SJSA1 (cell line): ENCODE data around the gene HOXA6. TPM values are rescaled to one million over a fixed set of nuclear protein-coding genes. Genes with fewer than 3 reads are reported as not detected.

Experiments used
- DNase-seq, 2 experiments: peaks; one replicate each; pipeline ENCODE4 v3.0.0-alpha.2; 2015 to 2020; ENCODE audit warnings: low spot score in 2 of 2, low read depth in 1 of 2
- H3K27ac ChIP-seq: fragments of 250-450 bp; sonication (Bioruptor Pico); 2 replicates; pipeline ENCODE4 v1.5.1; 2020; ENCODE audit warnings: mild to moderate bottlenecking, moderate library complexity
- H3K27me3 ChIP-seq: fragments of 250-450 bp; sonication (Bioruptor Pico); replicated peaks from 2 replicates; pipeline ENCODE4 v1.5.1; 2020; ENCODE audit warnings: mild to moderate bottlenecking, moderate library complexity
- H3K36me3 ChIP-seq: fragments of 250-450 bp; sonication (Bioruptor Pico); 2 replicates; pipeline ENCODE4 v1.5.1; 2020; ENCODE audit warnings: mild to moderate bottlenecking
- H3K4me1 ChIP-seq: fragments of 250-450 bp; sonication (Bioruptor Pico); replicated peaks from 2 replicates; pipeline ENCODE4 v1.6.1; 2021; ENCODE audit warnings: mild to moderate bottlenecking
- H3K4me3 ChIP-seq: fragments of 250-450 bp; sonication (Bioruptor Pico); 2 replicates; pipeline ENCODE4 v1.5.1; 2020; ENCODE audit warnings: mild to moderate bottlenecking
- H3K9me3 ChIP-seq: fragments of 250-450 bp; sonication (Bioruptor Pico); replicated peaks from 2 replicates; pipeline ENCODE4 v1.5.1; 2020; ENCODE audit warnings: mild to moderate bottlenecking
- total RNA-seq: library from RNA; depleted of rRNA; stranded (reverse); fragments of >200 nt; shearing (Covaris generic); gene quantifications from 2 replicates; pipeline ENCODE4 v1.2.3, GENCODE V29; 2014

The HOXA6 gene
- total RNA-seq, 1 experiment from 2014 or later: 0.79 TPM

GRCh38 chr7:27132978-27133377 lies 14.6 kb downstream of the HOXA6 start:
- DNase-seq: peak in 1 of 2 experiments; percentile 12
- Histone ChIP-seq H3K27ac (no peak overlapping the region), H3K36me3 (0 out of 2 replicates have a peak, but pooled peaks cover 11% of the 10 kb centered on the region), H3K4me1 (peaks cover 57% of the 10 kb centered on the region), H3K27me3 (no peaks in the 10 kb centered on the region), H3K4me3 (no peak overlapping the region), H3K9me3 (no peaks in the 10 kb centered on the region)

- no peak overlapping the region for H3K4me3 ChIP-seq
- DNase-seq: no peak
- no peak overlapping the region for H3K27ac ChIP-seq
- peaks cover 57% of the 10 kb centered on the region for H3K4me1 ChIP-seq
- no peaks in the 10 kb centered on the region for H3K27me3 ChIP-seq
- no peaks in the 10 kb centered on the region for H3K9me3 ChIP-seq
- H3K36me3 ChIP-seq: 0 out of 2 replicates have a peak, but pooled peaks cover 12% of the 10 kb centered on the region
Measured at GRCh38 chr7:27132214-27132613, 15.4 kb downstream of the HOXA6 start.

- Histone ChIP-seq H3K9me3 (no peaks in the 10 kb centered on the region), H3K4me3 (peak overlapping the region; percentile 89), H3K27me3 (no peaks in the 10 kb centered on the region), H3K36me3 (0 out of 2 replicates have a peak, but pooled peaks cover 12% of the 10 kb centered on the region), H3K4me1 (peaks cover 53% of the 10 kb centered on the region), H3K27ac (peak overlapping the region; percentile 76)
- no peak for DNase-seq
Measured at GRCh38 chr7:27131390-27131819, 16.2 kb downstream of the HOXA6 start.

- Histone ChIP-seq H3K27me3 (no peaks in the 10 kb centered on the region), H3K36me3 (0 out of 2 replicates have a peak, but pooled peaks cover 12% of the 10 kb centered on the region), H3K9me3 (no peaks in the 10 kb centered on the region), H3K4me1 (peaks cover 47% of the 10 kb centered on the region), H3K27ac (peak within 1 kb of the TSS; percentile 76), H3K4me3 (peak within 1 kb of the TSS; percentile 89)
- DNase-seq: peak; percentile 77 to 95
Measured at GRCh38 chr7:27130540-27131389, 16.8 kb downstream of the HOXA6 start, which contains the start of gene HOXA4. Gene HOXA4 (minus strand): TSS chr7:27130757. CDS start chr7:27130733, 24 bp downstream.

- Histone ChIP-seq H3K27me3 (no peaks in the 10 kb centered on the region), H3K36me3 (0 out of 2 replicates have a peak, but pooled peaks cover 12% of the 10 kb centered on the region), H3K9me3 (no peaks in the 10 kb centered on the region), H3K4me3 (peak overlapping the region; percentile 89), H3K27ac (peak overlapping the region; percentile 56), H3K4me1 (peaks cover 39% of the 10 kb centered on the region)
- peak in 1 of 2 experiments; percentile 61 for DNase-seq
Measured at GRCh38 chr7:27129729-27130539, 17.6 kb downstream of the HOXA6 start.

GRCh38 chr7:27128776-27129728 lies 18.5 kb downstream of the HOXA6 start:
- H3K4me1 ChIP-seq: peaks cover 30% of the 10 kb centered on the region
- no peaks in the 10 kb centered on the region for H3K9me3 ChIP-seq
- DNase-seq: peak in 1 of 2 experiments; percentile 31
- H3K36me3 ChIP-seq: 0 out of 2 replicates have a peak, but pooled peaks cover 12% of the 10 kb centered on the region
- H3K4me3 ChIP-seq: peak overlapping the region; percentile 89; the same call in 1 of the 2 replicates
- H3K27me3 ChIP-seq: no peaks in the 10 kb centered on the region
- H3K27ac ChIP-seq: no peak overlapping the region

- peak in 1 of 2 experiments; percentile 12 for DNase-seq
- H3K4me3 ChIP-seq: no peak overlapping the region
- H3K4me1 ChIP-seq: peaks cover 20% of the 10 kb centered on the region
- no peaks in the 10 kb centered on the region for H3K9me3 ChIP-seq
- no peaks in the 10 kb centered on the region for H3K27me3 ChIP-seq
- 0 out of 2 replicates have a peak, but pooled peaks cover 12% of the 10 kb centered on the region for H3K36me3 ChIP-seq
- H3K27ac ChIP-seq: no peak overlapping the region
Measured at GRCh38 chr7:27128034-27128433, 19.5 kb downstream of the HOXA6 start.

- Histone ChIP-seq H3K27me3 (no peaks in the 10 kb centered on the region), H3K4me3 (no peak overlapping the region), H3K36me3 (0 out of 2 replicates have a peak, but pooled peaks cover 12% of the 10 kb centered on the region), H3K9me3 (no peaks in the 10 kb centered on the region), H3K4me1 (peaks cover 18% of the 10 kb centered on the region), H3K27ac (no peak overlapping the region)
- DNase-seq: no peak
Measured at GRCh38 chr7:27126596-27127327, 20.8 kb downstream of the HOXA6 start.

GRCh38 chr7:27125986-27126394 lies 21.6 kb downstream of the HOXA6 start:
- H3K36me3 ChIP-seq: peaks cover 12% of the 10 kb centered on the region; the same call in 1 of the 2 replicates
- no peak overlapping the region for H3K4me3 ChIP-seq
- H3K4me1 ChIP-seq: peaks cover 18% of the 10 kb centered on the region
- H3K9me3 ChIP-seq: no peaks in the 10 kb centered on the region
- peak in 1 of 2 experiments; percentile 6 for DNase-seq
- H3K27me3 ChIP-seq: no peaks in the 10 kb centered on the region
- H3K27ac ChIP-seq: no peak overlapping the region

GRCh38 chr7:27124902-27125689 lies 22.5 kb downstream of the HOXA6 start:
- no peaks in the 10 kb centered on the region for H3K27me3 ChIP-seq
- H3K27ac ChIP-seq: no peak overlapping the region
- peak in 1 of 2 experiments; percentile 24 for DNase-seq
- peaks cover 19% of the 10 kb centered on the region for H3K4me1 ChIP-seq
- no peak overlapping the region for H3K4me3 ChIP-seq
- H3K9me3 ChIP-seq: no peaks in the 10 kb centered on the region
- H3K36me3 ChIP-seq: peaks cover 9% of the 10 kb centered on the region; the same call in 1 of the 2 replicates

GRCh38 chr7:27124096-27124901 lies 23.3 kb downstream of the HOXA6 start:
- no peak overlapping the region for H3K4me3 ChIP-seq
- H3K36me3 ChIP-seq: peaks cover 9% of the 10 kb centered on the region; the same call in 1 of the 2 replicates

More at GRCh38 chr7:27124096-27124901, 23.3 kb downstream of the HOXA6 start:
- Histone ChIP-seq H3K9me3 (no peaks in the 10 kb centered on the region), H3K4me1 (peaks cover 13% of the 10 kb centered on the region), H3K27me3 (no peaks in the 10 kb centered on the region), H3K27ac (no peak overlapping the region)
- DNase-seq: peak in 1 of 2 experiments; percentile 32
